Ovary (tissue), 9 donors: ENCODE data around the gene TOP1. TPM values are rescaled to one million over a fixed set of nuclear protein-coding genes. Genes with fewer than 3 reads are reported as not detected.
A peak's percentile ranks its signal among the peaks of the same experiment; 100 is the strongest.

ENCODE experiments used
- DNase-seq, 5 donors: peaks; one replicate each; pipeline ENCODE4 v3.0.0-alpha.2; 2019 to 2020
- H3K27ac ChIP-seq, 2 donors: fragments of 200-600 bp; one replicate each; pipeline versions ENCODE4 v1.5.1 to v1.8.0; 2019 to 2022
- H3K27me3 ChIP-seq: fragments of 200-600 bp; one replicate; pipeline ENCODE4 v1.8.0; 2022
- H3K36me3 ChIP-seq: fragments of 200-600 bp; sonication (generic); one replicate; pipeline ENCODE4 v1.5.1; 2019
- H3K4me1 ChIP-seq: one replicate; pipeline ENCODE4 v1.8.1; 2013; ENCODE audit warnings: mild to moderate bottlenecking, moderate library complexity; ENCODE audit not compliant: insufficient read depth
- H3K4me3 ChIP-seq: fragments of 200-600 bp; sonication (generic); one replicate; pipeline ENCODE4 v1.5.1; 2017
- H3K9me3 ChIP-seq, 2 donors: fragments of 200-600 bp in 1 of 2; sonication (generic) in 1 of 2; one replicate each; pipeline versions ENCODE4 v1.5.1 to v1.8.1; 2013 to 2019; ENCODE audit warnings: mild to moderate bottlenecking in 1 of 2, moderate library complexity in 1 of 2
- EP300 ChIP-seq: sonication (generic); formaldehyde crosslinking; IDR thresholded peaks from one replicate; pipeline ENCODE4 v1.6.1; 2017; ENCODE audit warnings: antibody characterized with exemption
- POLR2A ChIP-seq: fragments of 450-650 bp; IDR thresholded peaks from one replicate; pipeline ENCODE4 v1.6.1; 2017; ENCODE audit warnings: antibody characterized with exemption, mild to moderate bottlenecking, moderate library complexity
- WGBS, 3 donors: extraction: QIAGEN DNeasy Blood & Tissue Kit in 1 of 3; methylation state at CpG; one replicate each; pipeline versions ENCODE4 v1.1.5 to v1.1.7; 2013 to 2017; 5-methylcytosine and 5-hydroxymethylcytosine counted together
- intact Hi-C, 4 donors: fragments of 100-400 bp; cut with DNase I; formaldehyde crosslinking; loops; one replicate each; pipeline versions ENCODE4 v1.11.0 to v1.15.1; 2022 to 2023
- polyA plus RNA-seq, 2 donors: library from polyadenylated mRNA; stranded (reverse); fragments of 200-250 nt in 1 of 2; fragments of 350-450 nt in 1 of 2; fragmentation: Illumina TruSeq in 1 of 2; extraction: RNeasy Lipid Tissue Mini Kit (QIAGEN cat#74804) in 1 of 2; gene quantifications; one replicate each; pipeline ENCODE4 v1.2.3, GENCODE V29; 2013 to 2014
- total RNA-seq, 7 donors: library from RNA; depleted of rRNA in 2 of 7; stranded (reverse); fragments of >200 nt in 2 of 7; fragmentation: NEBNext Ultra II Directional in 3 of 7; extraction: Animal tissue kit (Norgen Biotek cat#: 25700) in 3 of 7; gene quantifications; one replicate each; pipeline versions ENCODE4 v1.1.0 to v1.2.4, GENCODE V29; 2016 to 2023
- TF ChIP-seq, protein P1 (sequence below), 3 donors: fragments of 450-650 bp in 2 of 3; fragments of 200-600 bp in 1 of 3; IDR thresholded peaks; one replicate each; pipeline versions ENCODE4 v1.5.1 to v1.8.0; 2016 to 2022; ENCODE audit warnings: antibody characterized with exemption in 3 of 3, mild to moderate bottlenecking in 1 of 3
- donor health status: DM: no; HTN: no; CAD: no; lungs with moderate emphysema.
- donor health status: DM: no; HTN: no; CAD: no.
- donor health status: Bipolar disorder and iron deficiency.
- donor health status: DM: yes; HTN: yes; CAD: no.
- donor health status: DM: no; HTN: no; CAD: no.
- donor health status: DM: yes; HTN: yes; CAD: no.

TOP1 gene
- total and polyA plus RNA-seq, 9 donors: 20.9 to 48.4 (median 35.6) TPM

DNA sequence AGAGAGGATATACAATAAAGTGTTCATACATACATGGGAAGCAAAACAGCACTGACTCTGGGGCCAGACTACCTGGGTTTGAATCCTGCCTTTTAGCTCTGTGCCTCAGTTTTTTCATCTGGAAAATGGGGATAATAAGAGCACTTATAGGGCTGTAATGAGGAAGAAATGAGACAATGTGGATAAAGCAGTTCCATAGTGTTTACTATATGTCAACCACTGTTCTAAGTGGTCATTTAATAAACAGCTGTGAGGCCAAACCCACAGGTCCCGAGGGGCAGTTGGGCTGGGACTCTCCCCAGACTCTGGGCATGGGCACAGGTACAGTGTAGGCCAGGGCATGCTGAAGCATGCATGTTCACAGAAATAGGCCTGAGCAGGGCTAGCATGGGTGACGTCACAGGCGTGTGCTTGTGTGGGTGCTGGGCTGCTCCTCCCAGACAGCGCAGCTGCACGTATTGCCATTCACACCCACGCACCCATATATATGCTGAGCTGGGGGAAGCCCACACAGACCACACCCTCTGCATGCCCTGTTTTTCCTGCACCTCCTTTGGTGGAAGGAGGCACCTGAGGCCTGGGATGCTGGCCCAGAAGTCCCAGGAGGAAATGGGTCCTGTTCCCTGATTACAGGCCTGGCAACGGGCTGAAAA, 105.2 kb downstream of the TOP1 start:
- no peaks in the 10 kb centered on the region for H3K27me3 ChIP-seq
- WGBS, 3 donors: 72 to 78% (median 78%) methylated on average over 7 of the region's 7 CpGs
- no peak for DNase-seq
- TF ChIP-seq, protein P1, sequence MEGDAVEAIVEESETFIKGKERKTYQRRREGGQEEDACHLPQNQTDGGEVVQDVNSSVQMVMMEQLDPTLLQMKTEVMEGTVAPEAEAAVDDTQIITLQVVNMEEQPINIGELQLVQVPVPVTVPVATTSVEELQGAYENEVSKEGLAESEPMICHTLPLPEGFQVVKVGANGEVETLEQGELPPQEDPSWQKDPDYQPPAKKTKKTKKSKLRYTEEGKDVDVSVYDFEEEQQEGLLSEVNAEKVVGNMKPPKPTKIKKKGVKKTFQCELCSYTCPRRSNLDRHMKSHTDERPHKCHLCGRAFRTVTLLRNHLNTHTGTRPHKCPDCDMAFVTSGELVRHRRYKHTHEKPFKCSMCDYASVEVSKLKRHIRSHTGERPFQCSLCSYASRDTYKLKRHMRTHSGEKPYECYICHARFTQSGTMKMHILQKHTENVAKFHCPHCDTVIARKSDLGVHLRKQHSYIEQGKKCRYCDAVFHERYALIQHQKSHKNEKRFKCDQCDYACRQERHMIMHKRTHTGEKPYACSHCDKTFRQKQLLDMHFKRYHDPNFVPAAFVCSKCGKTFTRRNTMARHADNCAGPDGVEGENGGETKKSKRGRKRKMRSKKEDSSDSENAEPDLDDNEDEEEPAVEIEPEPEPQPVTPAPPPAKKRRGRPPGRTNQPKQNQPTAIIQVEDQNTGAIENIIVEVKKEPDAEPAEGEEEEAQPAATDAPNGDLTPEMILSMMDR (IDR thresholded peaks at IDR 0.05): no peak
- TF ChIP-seq POLR2A (no peak), EP300 (no peak)
- no peak overlapping the region for H3K4me3 ChIP-seq
- H3K27ac ChIP-seq: no peak overlapping the region
- H3K36me3 ChIP-seq: no peaks in the 10 kb centered on the region
- H3K4me1 ChIP-seq: peaks cover 2% of the 10 kb centered on the region
- H3K9me3 ChIP-seq: no peaks in the 10 kb centered on the region
- intact Hi-C loops: no loop called here

DNA sequence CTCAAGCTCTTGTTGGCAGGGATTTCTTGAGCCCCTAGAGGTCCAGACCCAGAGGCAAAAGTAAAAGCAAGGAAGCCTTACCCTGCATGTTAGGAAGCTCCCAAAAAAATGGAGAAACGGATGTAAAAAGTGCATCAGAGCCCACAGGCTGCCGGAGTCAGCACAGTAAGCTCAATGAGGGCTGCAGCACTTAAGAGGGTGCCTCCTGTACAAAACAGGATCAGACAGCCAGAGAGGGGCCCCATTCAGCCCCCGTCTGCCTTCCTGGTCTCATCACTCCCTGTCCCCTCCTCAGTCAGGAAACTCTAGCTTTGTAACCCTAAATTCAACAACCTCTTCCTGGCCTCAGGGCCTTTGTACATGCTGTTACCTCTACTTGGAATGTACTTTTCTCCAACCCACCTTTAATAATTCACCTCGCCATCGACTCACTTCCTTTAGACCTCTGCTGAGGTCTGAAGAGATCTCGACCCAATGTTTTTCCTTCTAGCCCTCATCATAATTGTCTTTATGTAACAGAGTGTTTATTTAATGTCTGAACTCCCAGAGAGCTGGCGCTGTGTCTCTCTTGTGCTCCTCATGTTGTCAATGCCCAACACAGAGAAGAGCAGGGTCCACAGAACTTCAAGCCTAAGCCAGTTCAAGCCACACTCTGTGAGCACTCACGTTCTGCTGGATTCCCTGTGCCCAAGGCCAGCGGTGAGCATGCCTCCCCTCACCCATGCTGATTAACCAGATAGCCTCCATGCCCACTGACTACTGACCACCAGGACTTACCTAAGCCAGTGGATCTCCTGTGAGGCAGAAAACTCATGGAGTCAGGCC, 106.0 kb downstream of the TOP1 start:
- intact Hi-C loops: no loop called here
- DNase-seq: no peak
- TF ChIP-seq POLR2A (no peak), EP300 (no peak)
- TF ChIP-seq, protein P1 (IDR thresholded peaks at IDR 0.05): no peak
- 84 to 87% (median 86%) methylated on average over 9 of the region's 9 CpGs for WGBS, 3 donors
- no peak overlapping the region for H3K27ac ChIP-seq
- no peaks in the 10 kb centered on the region for H3K9me3 ChIP-seq
- peaks cover 7% of the 10 kb centered on the region for H3K4me1 ChIP-seq
- no peaks in the 10 kb centered on the region for H3K27me3 ChIP-seq
- H3K4me3 ChIP-seq: no peak overlapping the region
- H3K36me3 ChIP-seq: no peaks in the 10 kb centered on the region

DNA sequence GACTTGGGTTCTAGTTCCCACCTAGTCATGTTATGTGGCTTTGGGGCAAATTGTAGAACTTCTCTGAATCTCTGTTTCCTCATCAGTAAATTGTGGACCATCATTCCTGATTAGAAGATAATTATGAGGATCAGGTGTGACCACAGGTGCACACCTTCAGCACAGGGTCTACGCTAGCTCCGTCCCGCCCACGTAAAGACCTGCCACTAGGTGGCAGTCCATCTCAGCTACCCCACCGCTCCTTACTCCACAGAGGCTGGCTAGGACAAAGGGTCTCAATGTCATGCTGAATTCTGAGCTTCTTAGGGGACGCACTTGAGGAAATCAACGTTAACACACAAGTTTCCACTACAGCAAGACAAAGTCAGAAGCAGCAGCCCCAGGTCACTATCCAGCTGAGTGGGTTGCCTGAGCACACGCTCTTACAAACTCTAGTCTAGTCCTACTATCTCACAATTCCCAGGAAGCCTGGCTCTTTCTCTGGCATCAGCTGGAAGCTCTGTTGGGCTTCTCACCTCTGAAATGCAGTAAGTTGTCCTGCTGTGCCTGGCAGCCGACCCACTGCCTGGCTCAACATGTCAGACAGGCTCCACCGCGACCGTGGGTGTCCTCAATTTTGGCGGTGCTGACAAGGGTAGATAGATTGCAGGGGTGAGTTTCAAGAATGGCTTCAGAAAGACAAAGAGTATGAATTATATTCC, 106.7 kb downstream of the TOP1 start:
- Histone ChIP-seq H3K9me3 (no peaks in the 10 kb centered on the region), H3K27me3 (no peaks in the 10 kb centered on the region), H3K4me3 (no peak overlapping the region), H3K27ac (no peak overlapping the region), H3K4me1 (peaks cover 13% of the 10 kb centered on the region), H3K36me3 (no peaks in the 10 kb centered on the region)
- 69 to 72% (median 71%) methylated on average over 13 of the region's 13 CpGs for WGBS, 3 donors
- TF ChIP-seq POLR2A: no peak
- TF ChIP-seq, protein P1 (IDR thresholded peaks at IDR 0.05): peak in 1 of 3 donors; percentile 15
- no peak for DNase-seq
- intact Hi-C loops: no loop called here

DNA sequence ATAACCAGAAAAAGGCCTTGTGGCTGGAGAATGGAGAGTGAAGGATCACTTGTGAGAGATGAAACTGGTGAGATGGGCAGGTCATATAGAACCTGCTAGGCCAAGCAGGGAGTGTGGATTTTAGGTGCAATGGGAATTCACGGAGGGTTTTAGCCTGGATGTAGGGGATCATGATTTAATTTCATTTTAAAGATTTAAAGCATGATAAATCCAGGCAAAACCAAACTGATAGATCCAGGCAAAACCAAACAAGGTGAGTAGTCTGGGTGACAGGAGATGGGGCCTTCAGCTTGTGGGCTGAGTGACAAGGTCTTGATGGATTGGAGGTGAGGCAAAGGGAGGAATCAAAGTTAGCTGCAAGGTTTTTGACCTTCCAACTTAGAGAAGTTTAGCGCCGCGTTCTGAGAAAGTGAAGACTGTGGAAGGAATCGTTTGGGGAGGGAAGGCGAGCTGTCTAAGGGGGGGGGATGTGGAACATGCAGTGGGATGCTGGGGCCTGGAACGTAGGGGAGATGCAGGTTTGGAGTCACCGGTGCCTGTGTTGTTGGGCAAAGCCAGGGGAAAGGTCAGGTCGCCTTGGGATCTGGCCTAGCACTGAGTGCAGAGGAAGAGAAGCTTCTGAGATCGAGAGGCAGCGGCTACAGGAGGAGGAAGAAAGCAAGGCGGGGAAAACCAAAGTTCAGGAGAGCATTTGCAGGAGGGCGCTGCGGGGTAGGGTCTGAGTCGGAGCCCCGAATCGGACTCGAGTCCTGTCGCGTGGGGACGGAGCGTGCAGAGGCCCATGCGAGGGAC, 107.5 kb downstream of the TOP1 start:
- Histone ChIP-seq H3K9me3 (no peaks in the 10 kb centered on the region), H3K36me3 (no peaks in the 10 kb centered on the region), H3K4me3 (peak overlapping the region; percentile 86), H3K27ac (peak overlapping the region; percentile 23 to 99), H3K4me1 (peaks cover 19% of the 10 kb centered on the region), H3K27me3 (no peaks in the 10 kb centered on the region)
- TF ChIP-seq, protein P1 (IDR thresholded peaks at IDR 0.05): no peak
- TF ChIP-seq EP300 (no peak), POLR2A (no peak)
- 29 to 31% (median 30%) methylated on average over 23 of the region's 23 CpGs for WGBS, 3 donors
- no peak for DNase-seq
- intact Hi-C loops: no loop called here
